B cell (primary cell): ENCODE results near the gene EMILIN3. TPM values are rescaled to one million over a fixed set of nuclear protein-coding genes. Genes with fewer than 3 reads are reported as not detected.

Source experiments
- ATAC-seq: fragments of 200-7000 bp; cut with Tn5 transposase; one replicate; pipeline ENCODE4 v1.10.0; 2021; ENCODE audit warnings: low read depth, mild to moderate bottlenecking, moderate number of reproducible peaks, moderate library complexity
- CTCF ChIA-PET: fragments of 350-600 bp; sonication (Branson Sonifier 250); formaldehyde crosslinking; loops from one replicate; lab custom pipeline; 2021; ENCODE audit warnings: antibody characterized with exemption, inconsistent platforms; lab: Charles Lee
- POLR2A ChIA-PET: fragments of 350-600 bp; sonication (Branson Sonifier 250); formaldehyde crosslinking; loops from one replicate; lab custom pipeline; 2021; ENCODE audit warnings: antibody characterized with exemption; lab: Charles Lee
- DNase-seq: peaks from one replicate; pipeline ENCODE4 v3.0.0; 2013
- H2AFZ ChIP-seq: 2 replicates; pipeline ENCODE4 v1.6.1; 2012; ENCODE audit warnings: mild to moderate bottlenecking, low read depth, low read length; ENCODE audit not compliant: insufficient read depth, poor library complexity, severe bottlenecking
- H3K27ac ChIP-seq, 2 donors: 1 replicate in 1 of 2; 2 replicates in 1 of 2; pipeline ENCODE4 v1.5.1; 2012 to 2013; ENCODE audit warnings: low read length in 2 of 2, mild to moderate bottlenecking in 2 of 2, moderate library complexity in 1 of 2
- H3K27me3 ChIP-seq, 4 experiments: fragments of 200-600 bp in 1 of 4; sonication (generic) in 1 of 4; replicated peaks in 1 of 4; 1 replicate in 2 of 4; 2 replicates in 2 of 4; pipeline versions ENCODE4 v1.6.1 to v1.7.0; 2013 to 2016; ENCODE audit warnings: low read length in 3 of 4, mild to moderate bottlenecking in 2 of 4, mixed read lengths in 1 of 4, moderate library complexity in 1 of 4; ENCODE audit not compliant: insufficient read depth in 4 of 4, control insufficient read depth in 3 of 4; ENCODE audit errors: control extremely low read depth in 1 of 4
- H3K36me3 ChIP-seq, 2 experiments: replicated peaks in 1 of 2; 1 replicate in 1 of 2; 2 replicates in 1 of 2; pipeline versions ENCODE4 v1.6.1 to v1.7.1; 2013; ENCODE audit warnings: low read length in 1 of 2; ENCODE audit not compliant: insufficient read depth in 2 of 2, control insufficient read depth in 1 of 2; ENCODE audit errors: control extremely low read depth in 1 of 2, extremely low read depth in 1 of 2
- H3K4me1 ChIP-seq, 2 donors: fragments of 200-600 bp in 1 of 2; sonication (generic) in 1 of 2; 1 replicate in 1 of 2; 2 replicates in 1 of 2; pipeline versions ENCODE4 v1.5.1 to v1.6.1; 2013 to 2017; ENCODE audit warnings: low read length in 2 of 2; ENCODE audit not compliant: control insufficient read depth in 2 of 2, insufficient read depth in 2 of 2
- H3K4me2 ChIP-seq: replicated peaks from 2 replicates; pipeline ENCODE3; 2012; ENCODE audit warnings: mild to moderate bottlenecking, low read depth, low read length; ENCODE audit not compliant: poor library complexity, severe bottlenecking
- H3K4me3 ChIP-seq, 5 experiments: fragments of 200-600 bp in 1 of 5; sonication (generic) in 1 of 5; 1 replicate in 3 of 5; 2 replicates in 2 of 5; pipeline versions ENCODE4 v1.5.1 to v1.7.0; 2011 to 2016; ENCODE audit warnings: low read length in 4 of 5, mild to moderate bottlenecking in 4 of 5, low read depth in 2 of 5, control low read depth in 1 of 5, moderate library complexity in 1 of 5; ENCODE audit not compliant: insufficient read depth in 1 of 5; ENCODE audit errors: control extremely low read depth in 1 of 5, extremely low read depth in 1 of 5
- H3K79me2 ChIP-seq: fragments of 200-600 bp; sonication (generic); one replicate; pipeline ENCODE4 v1.6.0; 2016; ENCODE audit warnings: low read length; ENCODE audit not compliant: control insufficient read depth, insufficient read depth
- H3K9ac ChIP-seq: fragments of 200-600 bp; sonication (generic); 2 replicates; pipeline ENCODE4 v1.6.1; 2017; ENCODE audit warnings: mild to moderate bottlenecking, low read length, moderate library complexity
- H3K9me3 ChIP-seq, 3 donors: one replicate each; pipeline versions ENCODE4 v1.6.1 to v1.7.1; 2013; ENCODE audit warnings: low read length in 2 of 3; ENCODE audit not compliant: control insufficient read depth in 2 of 3, insufficient read depth in 1 of 3; ENCODE audit errors: control extremely low read depth in 1 of 3
- H4K20me1 ChIP-seq: 2 replicates; pipeline ENCODE4 v1.6.0; 2012; ENCODE audit warnings: mild to moderate bottlenecking, low read length; ENCODE audit not compliant: insufficient read depth, control insufficient read depth, poor library complexity, severe bottlenecking
- H3K27ac Mint-ChIP-seq: one replicate; pipeline ENCODE4 v1.8.0; 2021; ENCODE audit warnings: mixed read lengths
- H3K27me3 Mint-ChIP-seq: one replicate; pipeline ENCODE4 v1.8.0; 2021; ENCODE audit warnings: mixed read lengths
- H3K4me1 Mint-ChIP-seq: one replicate; pipeline ENCODE4 v1.8.0; 2021; ENCODE audit warnings: mixed read lengths
- H3K4me3 Mint-ChIP-seq: one replicate; pipeline ENCODE4 v1.8.0; 2021; ENCODE audit warnings: mixed read lengths
- H3K9me3 Mint-ChIP-seq: one replicate; pipeline ENCODE4 v1.8.0; 2022; ENCODE audit warnings: mixed read lengths; ENCODE audit not compliant: insufficient read depth
- CTCF ChIP-seq: fragments of 200-600 bp; IDR thresholded peaks from one replicate; pipeline ENCODE4 v1.8.0; 2022; ENCODE audit warnings: antibody characterized with exemption, mild to moderate bottlenecking
- EZH2 ChIP-seq: IDR thresholded peaks from 2 replicates; pipeline ENCODE4 v1.6.1; 2012; ENCODE audit warnings: borderline replicate concordance, low read depth, mild to moderate bottlenecking, moderate library complexity, low read length; ENCODE audit not compliant: insufficient read depth, poor library complexity, severe bottlenecking
- WGBS: methylation state at CpG from one replicate; pipeline ENCODE4 v1.1.5; 2013; ENCODE audit warnings: missing lambda C conversion rate; ENCODE audit not compliant: insufficient coverage; 5-methylcytosine and 5-hydroxymethylcytosine counted together
- intact Hi-C: fragments of 100-400 bp; cut with micrococcal nuclease; formaldehyde crosslinking; loops from one replicate; pipeline ENCODE4 v1.10.0; 2022
- polyA plus RNA-seq: library from polyadenylated mRNA; depleted of rRNA; stranded (reverse); fragments of >200 nt; gene quantifications from 2 replicates; pipeline ENCODE4 v1.2.3, GENCODE V29; 2012
- total RNA-seq, 2 donors: library from RNA; stranded (reverse); fragments of 120-200 nt in 1 of 2; gene quantifications; 1 replicate in 1 of 2; 2 replicates in 1 of 2; pipeline versions ENCODE4 v1.2.3 to v1.2.4, GENCODE V29; 2013 to 2022

EMILIN3 gene
- total and polyA plus RNA-seq, 2 donors (not counting 1 experiment from before 2014, with no cell fraction given) = not detected

GRCh38 chr20:41398408-41398807 is 31.8 kb upstream of the EMILIN3 start:
- Histone ChIP-seq H3K4me1 (no peaks in the 10 kb centered on the region), H3K36me3 (no peaks in the 10 kb centered on the region), H4K20me1 (no peaks in the 10 kb centered on the region), H3K9me3 (no peaks in the 10 kb centered on the region), H3K4me2 (no peak overlapping the region), H3K27ac (no peak overlapping the region), H3K27me3 (no peaks in the 10 kb centered on the region), H3K9ac (no peak overlapping the region), H2AFZ (no peak overlapping the region), H3K79me2 (no peaks in the 10 kb centered on the region), H3K4me3 (no peak overlapping the region)
- H3K9me3 Mint-ChIP-seq = no peaks in the 10 kb centered on the region
- CTCF ChIA-PET = interaction anchor here (1.4 kb wide), 1 partner anchor 12 kb away, joined by 5 read pairs; no protein-coding TSS in a partner anchor
- H3K27me3 Mint-ChIP-seq = no peaks in the 10 kb centered on the region
- H3K4me3 Mint-ChIP-seq = no peak overlapping the region
- no CpG with 5 or more reads among the region's 2 CpGs for WGBS
- H3K4me1 Mint-ChIP-seq = no peaks in the 10 kb centered on the region
- DNase-seq (no peak), ATAC-seq (no peak)
- POLR2A ChIA-PET = no interaction called here
- intact Hi-C loops = no loop called here
- no peak for TF ChIP-seq EZH2
- no peak for TF ChIP-seq CTCF
- no peak overlapping the region for H3K27ac Mint-ChIP-seq

- Histone ChIP-seq H2AFZ (no peak overlapping the region), H3K27me3 (no peaks in the 10 kb centered on the region), H3K36me3 (no peaks in the 10 kb centered on the region), H3K4me2 (no peak overlapping the region), H3K9ac (no peak overlapping the region), H4K20me1 (no peaks in the 10 kb centered on the region), H3K79me2 (no peaks in the 10 kb centered on the region), H3K4me3 (no peak overlapping the region), H3K4me1 (no peaks in the 10 kb centered on the region), H3K27ac (no peak overlapping the region), H3K9me3 (peaks cover 0 to 8% (median 0%) of the 10 kb centered on the region in 3 donors)
- TF ChIP-seq CTCF (no peak), EZH2 (no peak)
- intact Hi-C loops = no loop called here
- ChIA-PET POLR2A (no interaction called here), CTCF (no interaction called here)
- 82% methylated on average over 8 of the region's 18 CpGs for WGBS
- ATAC-seq (no peak), DNase-seq (no peak)
- Mint-ChIP-seq H3K9me3 (no peaks in the 10 kb centered on the region), H3K4me1 (no peaks in the 10 kb centered on the region), H3K27me3 (no peaks in the 10 kb centered on the region), H3K27ac (no peak overlapping the region), H3K4me3 (no peak overlapping the region)
Observed at GRCh38 chr20:41395667-41396664, 29.3 kb upstream of the EMILIN3 start.
